ENCODE data around the gene AMN1.
"Not testable (repeated sequence)": the region's sequence is repeated elsewhere in the genome, so short reads cannot be mapped to it uniquely, and the experiment has no call there.

AMN1 gene

GRCh38 chr12:31728917-31729640, at the start of gene AMN1:
Gene AMN1 (minus strand): TSS chr12:31729021. CDS start chr12:31729008, 13 bp downstream.
- Histone ChIP-seq H3K4me3 (ENCODE audit: low read depth in 1 of 5, low read length in 5 of 5) (peak within 1 kb of the TSS; percentile 85 to 96 (median 91)), H3K4me1 (ENCODE audit: control insufficient read depth in 5 of 5, insufficient read depth in 5 of 5, low read length in 5 of 5) (peaks cover 6 to 41% (median 19%) of the 10 kb centered on the region in 5 donors), H3K9me3 (ENCODE audit: control insufficient read depth in 5 of 5, low read length in 5 of 5) (peaks cover 0 to 11% (median 0%) of the 10 kb centered on the region in 5 donors), H3K27ac (ENCODE audit: low read depth, low read length) (peak within 1 kb of the TSS; percentile 97), H3K36me3 (ENCODE audit: control insufficient read depth in 5 of 5, insufficient read depth in 5 of 5, low read length in 5 of 5) (no peaks in the 10 kb centered on the region), H3K27me3 (ENCODE audit: control insufficient read depth in 5 of 5, insufficient read depth in 4 of 5, low read length in 5 of 5) (no peaks in the 10 kb centered on the region), H3K9ac (ENCODE audit: low read length in 5 of 5) (peak within 1 kb of the TSS; percentile 87 to 96 (median 92))

DNA sequence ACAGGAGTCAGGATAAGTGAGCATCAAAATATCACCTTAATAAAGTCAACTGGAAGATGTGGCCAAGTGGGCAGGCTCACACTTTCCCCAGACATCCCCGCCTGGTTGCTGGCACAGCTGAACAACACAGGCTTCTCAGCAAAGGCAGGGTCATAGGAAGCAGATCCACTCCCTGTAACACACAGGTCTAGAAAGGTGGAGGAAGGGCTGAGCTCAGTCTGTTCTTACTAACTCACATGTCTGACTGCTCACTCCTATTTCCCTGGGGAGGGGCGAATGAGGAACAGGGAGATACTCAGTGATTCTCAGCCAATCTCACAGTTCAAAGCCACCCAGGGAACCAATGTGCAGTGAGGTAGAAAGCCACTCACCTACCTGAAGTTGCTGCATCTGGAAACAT, 45.0 kb upstream of the AMN1 start:
- H3K36me3 ChIP-seq (ENCODE audit: control insufficient read depth in 5 of 5, insufficient read depth in 5 of 5, low read length in 5 of 5), result no peaks in the 10 kb centered on the region
- no peak overlapping the region for H3K9ac ChIP-seq (ENCODE audit: low read length in 5 of 5)
- no peak overlapping the region for H3K4me3 ChIP-seq (ENCODE audit: low read depth in 1 of 5, low read length in 5 of 5)
- no peaks in the 10 kb centered on the region for H3K9me3 ChIP-seq (ENCODE audit: control insufficient read depth in 5 of 5, low read length in 5 of 5)
- peaks cover 0 to 9% (median 0%) of the 10 kb centered on the region in 5 donors for H3K4me1 ChIP-seq (ENCODE audit: control insufficient read depth in 5 of 5, insufficient read depth in 5 of 5, low read length in 5 of 5)
- no peak overlapping the region for H3K27ac ChIP-seq (ENCODE audit: low read depth, low read length)
- H3K27me3 ChIP-seq (ENCODE audit: control insufficient read depth in 5 of 5, insufficient read depth in 4 of 5, low read length in 5 of 5), result no peaks in the 10 kb centered on the region

DNA sequence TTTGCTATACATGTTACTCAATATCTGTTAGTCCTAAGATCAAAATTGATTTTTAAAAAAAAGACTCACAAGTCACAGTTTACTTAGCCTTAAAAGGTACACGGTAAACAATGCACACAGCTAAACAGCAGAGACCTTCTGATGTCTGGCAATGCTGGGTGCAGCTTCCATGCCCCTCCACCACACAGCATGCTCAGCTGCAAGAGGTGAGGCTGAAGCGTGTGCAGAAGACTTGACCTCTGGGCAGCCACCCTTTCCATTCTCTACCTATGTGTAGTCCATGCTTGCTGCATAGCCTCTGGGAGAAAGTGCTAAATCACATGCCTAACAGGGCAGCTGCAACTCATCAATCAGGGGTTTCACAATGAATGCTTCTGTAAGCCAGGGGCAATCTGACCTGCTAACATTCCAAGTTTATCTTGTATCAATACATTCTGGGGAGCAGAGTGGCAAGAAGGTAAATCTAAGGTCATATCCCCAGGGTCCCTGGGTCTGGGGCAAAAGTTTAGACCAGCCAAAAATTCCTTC, 44.5 kb upstream of the AMN1 start:
- Histone ChIP-seq H3K36me3 (ENCODE audit: control insufficient read depth in 5 of 5, insufficient read depth in 5 of 5, low read length in 5 of 5) (no peaks in the 10 kb centered on the region), H3K9me3 (ENCODE audit: control insufficient read depth in 5 of 5, low read length in 5 of 5) (no peaks in the 10 kb centered on the region), H3K4me3 (ENCODE audit: low read depth in 1 of 5, low read length in 5 of 5) (no peak overlapping the region), H3K4me1 (ENCODE audit: control insufficient read depth in 5 of 5, insufficient read depth in 5 of 5, low read length in 5 of 5) (peaks cover 0 to 9% (median 0%) of the 10 kb centered on the region in 5 donors), H3K27ac (ENCODE audit: low read depth, low read length) (no peak overlapping the region), H3K9ac (ENCODE audit: low read length in 5 of 5) (peak overlapping the region in 1 of 5 donors; percentile 31), H3K27me3 (ENCODE audit: control insufficient read depth in 5 of 5, insufficient read depth in 4 of 5, low read length in 5 of 5) (no peaks in the 10 kb centered on the region)

GRCh38 chr12:31772685-31773222, 43.9 kb upstream of the AMN1 start:
- H3K27ac ChIP-seq (ENCODE audit: low read depth, low read length), result no peak overlapping the region
- no peak overlapping the region for H3K4me3 ChIP-seq (ENCODE audit: low read depth in 1 of 5, low read length in 5 of 5)
- H3K9me3 ChIP-seq (ENCODE audit: control insufficient read depth in 5 of 5, low read length in 5 of 5), result no peaks in the 10 kb centered on the region
- H3K36me3 ChIP-seq (ENCODE audit: control insufficient read depth in 5 of 5, insufficient read depth in 5 of 5, low read length in 5 of 5), result no peaks in the 10 kb centered on the region
- no peak overlapping the region for H3K9ac ChIP-seq (ENCODE audit: low read length in 5 of 5)
- peaks cover 0 to 9% (median 0%) of the 10 kb centered on the region in 5 donors for H3K4me1 ChIP-seq (ENCODE audit: control insufficient read depth in 5 of 5, insufficient read depth in 5 of 5, low read length in 5 of 5)
- no peaks in the 10 kb centered on the region for H3K27me3 ChIP-seq (ENCODE audit: control insufficient read depth in 5 of 5, insufficient read depth in 4 of 5, low read length in 5 of 5)

DNA sequence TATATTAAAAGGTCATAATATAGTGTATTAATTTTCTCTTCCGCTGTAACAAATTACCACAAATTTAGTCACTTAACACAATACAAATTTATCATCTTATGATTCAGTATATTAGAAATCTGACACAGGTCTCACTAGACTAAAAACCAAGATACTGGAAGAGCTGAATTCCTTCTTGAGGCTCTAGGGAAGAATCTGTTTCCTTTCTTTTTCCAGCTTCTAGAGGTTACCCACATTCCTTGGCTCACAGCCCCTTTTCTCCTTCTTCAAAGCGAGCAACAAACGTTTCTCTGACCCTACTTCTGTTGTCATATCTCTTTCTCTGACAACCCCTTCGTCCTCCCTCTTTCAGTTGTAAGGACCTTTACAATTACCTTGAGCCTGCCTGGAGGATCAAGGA, 43.4 kb upstream of the AMN1 start:
- H3K9ac ChIP-seq (ENCODE audit: low read length in 5 of 5), result no peak overlapping the region
- H3K4me3 ChIP-seq (ENCODE audit: low read depth in 1 of 5, low read length in 5 of 5), result no peak overlapping the region
- no peaks in the 10 kb centered on the region for H3K27me3 ChIP-seq (ENCODE audit: control insufficient read depth in 5 of 5, insufficient read depth in 4 of 5, low read length in 5 of 5)
- no peaks in the 10 kb centered on the region for H3K36me3 ChIP-seq (ENCODE audit: control insufficient read depth in 5 of 5, insufficient read depth in 5 of 5, low read length in 5 of 5)
- H3K27ac ChIP-seq (ENCODE audit: low read depth, low read length), result no peak overlapping the region
- H3K4me1 ChIP-seq (ENCODE audit: control insufficient read depth in 5 of 5, insufficient read depth in 5 of 5, low read length in 5 of 5), result peaks cover 0 to 9% (median 0%) of the 10 kb centered on the region in 5 donors
- H3K9me3 ChIP-seq (ENCODE audit: control insufficient read depth in 5 of 5, low read length in 5 of 5), result no peaks in the 10 kb centered on the region

DNA sequence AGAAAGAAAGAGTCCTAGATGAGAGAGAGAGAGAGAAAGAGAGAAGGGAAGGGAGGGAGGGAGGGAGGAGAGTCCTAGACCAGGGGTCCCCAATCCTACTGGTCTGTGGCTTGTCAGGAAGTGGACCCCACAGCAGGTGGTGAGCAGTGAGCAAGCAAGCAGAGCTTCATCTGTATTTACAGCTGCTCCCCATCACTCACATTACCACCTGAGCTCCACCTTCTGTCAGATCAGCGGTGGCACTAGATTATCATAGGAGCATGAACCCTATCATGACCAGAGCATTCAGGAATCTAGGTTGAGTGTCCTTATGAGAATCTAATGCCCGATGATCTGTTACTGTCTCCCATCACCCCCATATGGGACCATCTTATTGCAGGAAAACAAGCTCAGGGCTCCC, 39.2 kb upstream of the AMN1 start:
- no peak overlapping the region for H3K9ac ChIP-seq (ENCODE audit: low read length in 5 of 5)
- H3K36me3 ChIP-seq (ENCODE audit: control insufficient read depth in 5 of 5, insufficient read depth in 5 of 5, low read length in 5 of 5), result no peaks in the 10 kb centered on the region
- no peak overlapping the region for H3K27ac ChIP-seq (ENCODE audit: low read depth, low read length)
- no peaks in the 10 kb centered on the region for H3K9me3 ChIP-seq (ENCODE audit: control insufficient read depth in 5 of 5, low read length in 5 of 5)
- no peaks in the 10 kb centered on the region for H3K27me3 ChIP-seq (ENCODE audit: control insufficient read depth in 5 of 5, insufficient read depth in 4 of 5, low read length in 5 of 5)
- H3K4me1 ChIP-seq (ENCODE audit: control insufficient read depth in 5 of 5, insufficient read depth in 5 of 5, low read length in 5 of 5), result peaks cover 0 to 4% (median 0%) of the 10 kb centered on the region in 5 donors
- H3K4me3 ChIP-seq (ENCODE audit: low read depth in 1 of 5, low read length in 5 of 5), result no peak overlapping the region

GRCh38 chr12:31765931-31766330, 37.1 kb upstream of the AMN1 start:
- no peaks in the 10 kb centered on the region for H3K27me3 ChIP-seq (ENCODE audit: control insufficient read depth in 5 of 5, insufficient read depth in 4 of 5, low read length in 5 of 5)
- no peak overlapping the region for H3K9ac ChIP-seq (ENCODE audit: low read length in 5 of 5)
- peaks cover 0 to 2% (median 0%) of the 10 kb centered on the region in 5 donors for H3K9me3 ChIP-seq (ENCODE audit: control insufficient read depth in 5 of 5, low read length in 5 of 5)
- no peak overlapping the region for H3K4me3 ChIP-seq (ENCODE audit: low read depth in 1 of 5, low read length in 5 of 5)
- no peaks in the 10 kb centered on the region for H3K36me3 ChIP-seq (ENCODE audit: control insufficient read depth in 5 of 5, insufficient read depth in 5 of 5, low read length in 5 of 5)
- H3K27ac ChIP-seq (ENCODE audit: low read depth, low read length), result no peak overlapping the region
- H3K4me1 ChIP-seq (ENCODE audit: control insufficient read depth in 5 of 5, insufficient read depth in 5 of 5, low read length in 5 of 5), result no peaks in the 10 kb centered on the region

GRCh38 chr12:31759632-31760459, 31.0 kb upstream of the AMN1 start:
- Histone ChIP-seq H3K4me1 (ENCODE audit: control insufficient read depth in 5 of 5, insufficient read depth in 5 of 5, low read length in 5 of 5) (peaks cover 0 to 4% (median 0%) of the 10 kb centered on the region in 5 donors), H3K4me3 (ENCODE audit: low read depth in 1 of 5, low read length in 5 of 5) (no peak overlapping the region), H3K27ac (ENCODE audit: low read depth, low read length) (no peak overlapping the region), H3K9ac (ENCODE audit: low read length in 5 of 5) (peak overlapping the region in 1 of 5 donors; percentile 20), H3K36me3 (ENCODE audit: control insufficient read depth in 5 of 5, insufficient read depth in 5 of 5, low read length in 5 of 5) (no peaks in the 10 kb centered on the region), H3K27me3 (ENCODE audit: control insufficient read depth in 5 of 5, insufficient read depth in 4 of 5, low read length in 5 of 5) (no peaks in the 10 kb centered on the region), H3K9me3 (ENCODE audit: control insufficient read depth in 5 of 5, low read length in 5 of 5) (peaks cover 0 to 2% (median 0%) of the 10 kb centered on the region in 5 donors)

GRCh38 chr12:31758297-31758696, 29.5 kb upstream of the AMN1 start:
- H3K4me1 ChIP-seq (ENCODE audit: control insufficient read depth in 5 of 5, insufficient read depth in 5 of 5, low read length in 5 of 5); H3K4me3 ChIP-seq (ENCODE audit: low read depth in 1 of 5, low read length in 5 of 5); H3K9ac ChIP-seq (ENCODE audit: low read length in 5 of 5); H3K27me3 ChIP-seq (ENCODE audit: control insufficient read depth in 5 of 5, insufficient read depth in 4 of 5, low read length in 5 of 5); H3K9me3 ChIP-seq (ENCODE audit: control insufficient read depth in 5 of 5, low read length in 5 of 5); H3K36me3 ChIP-seq (ENCODE audit: control insufficient read depth in 5 of 5, insufficient read depth in 5 of 5, low read length in 5 of 5); H3K27ac ChIP-seq (ENCODE audit: low read depth, low read length): not testable (repeated sequence)
